Uterus (tissue), 4 donors: Measurements from ENCODE around the gene ME3. TPM values are rescaled to one million over a fixed set of nuclear protein-coding genes. Genes with fewer than 3 reads are reported as not detected.
A peak's percentile ranks its signal among the peaks of the same experiment; 100 is the strongest.

Experiments used
- DNase-seq, 2 donors: peaks; one replicate each; pipeline ENCODE4 v3.0.0-alpha.2; 2019 to 2020
- H3K27ac ChIP-seq, 2 donors: fragments of 200-600 bp; sonication (generic); 1 replicate in 1 of 2; 2 replicates in 1 of 2; pipeline ENCODE4 v1.5.1; 2016 to 2018
- H3K27me3 ChIP-seq, 2 donors: fragments of 200-600 bp; sonication (generic); one replicate each; pipeline ENCODE4 v1.5.1; 2018 to 2019; ENCODE audit warnings: control low read depth in 1 of 2
- H3K36me3 ChIP-seq, 2 donors: fragments of 200-600 bp; sonication (generic); one replicate each; pipeline ENCODE4 v1.5.1; 2019; ENCODE audit warnings: control low read depth in 1 of 2
- H3K4me1 ChIP-seq, 2 donors: fragments of 200-600 bp; sonication (generic); one replicate each; pipeline ENCODE4 v1.5.1; 2018 to 2019; ENCODE audit warnings: control low read depth in 1 of 2
- H3K4me3 ChIP-seq, 2 donors: fragments of 200-600 bp; sonication (generic); 1 replicate in 1 of 2; 2 replicates in 1 of 2; pipeline ENCODE4 v1.5.1; 2018 to 2019; ENCODE audit warnings: mild to moderate bottlenecking in 1 of 2
- H3K9me3 ChIP-seq, 2 donors: fragments of 200-600 bp; sonication (generic); one replicate each; pipeline ENCODE4 v1.5.1; 2019; ENCODE audit warnings: control low read depth in 1 of 2
- POLR2A ChIP-seq, 2 donors: fragments of 450-650 bp; IDR thresholded peaks; one replicate each; pipeline ENCODE4 v1.6.1; 2016; ENCODE audit warnings: antibody characterized with exemption in 2 of 2, mild to moderate bottlenecking in 1 of 2, moderate library complexity in 1 of 2
- intact Hi-C: fragments of 100-400 bp; cut with DNase I; formaldehyde crosslinking; loops from one replicate; pipeline ENCODE4 v1.15.1; 2023; ENCODE audit warnings: low total_unique reads
- total RNA-seq, 4 donors: library from RNA; depleted of rRNA in 3 of 4; stranded (reverse); fragments of >200 nt in 3 of 4; gene quantifications; one replicate each; pipeline versions ENCODE4 v1.1.0 to v1.2.4, GENCODE V29; 2014 to 2023
- TF ChIP-seq, protein P1 (sequence below), 4 experiments: fragments of 200-600 bp in 2 of 4; fragments of 450-650 bp in 2 of 4; sonication (generic) in 2 of 4; IDR thresholded peaks; one replicate each; pipeline ENCODE4 v1.5.1; 2016 to 2019; ENCODE audit warnings: antibody characterized with exemption in 4 of 4, mild to moderate bottlenecking in 2 of 4, moderate library complexity in 1 of 4
- donor health status: DM: yes; HTN: yes; CAD: no.

ME3 gene
- total RNA-seq, 4 donors from 2014 or later: 44.3 to 169 (median 54.2) TPM

DNA sequence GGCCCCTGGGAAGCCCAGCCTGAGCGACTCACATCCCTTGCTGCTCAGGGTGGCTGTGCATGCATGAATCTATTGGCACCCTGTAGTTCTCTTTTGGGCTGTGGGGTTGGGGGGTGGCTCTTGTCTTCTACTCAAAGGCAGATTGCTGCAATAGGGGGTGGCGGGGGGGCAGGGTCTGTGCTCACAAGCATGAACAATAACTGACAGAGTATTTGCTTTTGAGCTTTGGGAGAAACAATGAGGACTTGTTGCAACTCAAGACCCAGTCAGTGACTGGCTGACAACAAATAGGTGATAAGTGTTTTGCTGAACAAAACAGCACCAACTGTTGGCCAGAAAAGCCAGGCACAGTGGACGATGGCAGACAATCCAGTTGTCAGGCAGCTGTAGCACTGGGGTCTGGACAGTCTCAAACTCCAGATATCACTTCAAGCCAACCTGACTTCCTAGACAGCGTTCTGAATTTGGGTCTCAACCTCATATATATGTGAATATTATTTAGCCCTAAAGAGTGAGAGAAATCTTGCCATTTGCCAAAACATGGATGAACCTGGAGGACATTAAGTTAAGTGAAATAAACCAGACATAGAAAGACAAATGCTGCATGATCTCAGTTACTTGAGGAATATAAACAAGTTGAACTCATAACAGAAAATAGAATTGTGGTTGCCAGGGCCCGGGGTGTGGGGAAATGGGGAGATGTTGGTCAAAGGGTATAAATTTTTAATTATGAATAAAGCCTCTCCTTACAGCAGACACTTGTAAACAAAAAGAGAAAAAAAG lies 61.7 kb downstream of the ME3 start:
- Histone ChIP-seq H3K9me3 (no peaks in the 10 kb centered on the region), H3K36me3 (no peaks in the 10 kb centered on the region), H3K4me3 (no peak overlapping the region), H3K27me3 (no peaks in the 10 kb centered on the region), H3K4me1 (peaks cover 0 to 15% of the 10 kb centered on the region in 2 donors), H3K27ac (peak overlapping the region in 1 of 2 donors; percentile 84)
- no peak for DNase-seq
- TF ChIP-seq, protein P1, sequence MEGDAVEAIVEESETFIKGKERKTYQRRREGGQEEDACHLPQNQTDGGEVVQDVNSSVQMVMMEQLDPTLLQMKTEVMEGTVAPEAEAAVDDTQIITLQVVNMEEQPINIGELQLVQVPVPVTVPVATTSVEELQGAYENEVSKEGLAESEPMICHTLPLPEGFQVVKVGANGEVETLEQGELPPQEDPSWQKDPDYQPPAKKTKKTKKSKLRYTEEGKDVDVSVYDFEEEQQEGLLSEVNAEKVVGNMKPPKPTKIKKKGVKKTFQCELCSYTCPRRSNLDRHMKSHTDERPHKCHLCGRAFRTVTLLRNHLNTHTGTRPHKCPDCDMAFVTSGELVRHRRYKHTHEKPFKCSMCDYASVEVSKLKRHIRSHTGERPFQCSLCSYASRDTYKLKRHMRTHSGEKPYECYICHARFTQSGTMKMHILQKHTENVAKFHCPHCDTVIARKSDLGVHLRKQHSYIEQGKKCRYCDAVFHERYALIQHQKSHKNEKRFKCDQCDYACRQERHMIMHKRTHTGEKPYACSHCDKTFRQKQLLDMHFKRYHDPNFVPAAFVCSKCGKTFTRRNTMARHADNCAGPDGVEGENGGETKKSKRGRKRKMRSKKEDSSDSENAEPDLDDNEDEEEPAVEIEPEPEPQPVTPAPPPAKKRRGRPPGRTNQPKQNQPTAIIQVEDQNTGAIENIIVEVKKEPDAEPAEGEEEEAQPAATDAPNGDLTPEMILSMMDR (IDR thresholded peaks at IDR 0.05): no peak
- intact Hi-C loops: no loop called here

DNA sequence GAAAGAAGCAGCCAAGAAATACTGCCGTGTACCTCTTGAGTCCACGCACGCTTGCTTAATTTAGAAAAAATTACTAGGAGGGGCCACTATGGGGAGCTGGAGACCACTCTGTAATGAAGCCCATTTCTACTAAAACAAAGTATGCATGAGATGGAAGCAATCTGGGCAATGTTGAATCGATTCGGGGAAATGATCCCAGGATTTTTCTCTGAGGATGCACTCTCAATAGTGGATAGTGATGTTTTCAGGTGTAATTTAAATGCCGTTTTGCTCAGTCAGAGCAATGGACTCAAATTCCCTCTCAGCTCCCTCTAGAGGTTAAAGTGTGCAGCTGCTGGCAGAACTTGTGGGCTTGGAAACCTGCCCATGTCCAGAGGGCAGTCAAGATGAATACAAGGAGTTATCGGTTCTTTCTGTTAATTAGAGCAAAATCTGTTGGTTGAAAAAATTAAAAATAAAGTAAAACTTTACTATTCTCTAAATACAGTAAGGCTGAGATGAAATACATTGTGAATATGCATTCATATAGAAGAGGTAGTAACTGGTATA lies 64.1 kb downstream of the ME3 start:
- H3K4me1 ChIP-seq: peaks cover 0 to 15% of the 10 kb centered on the region in 2 donors
- peak overlapping the region; percentile 55 to 84 for H3K27ac ChIP-seq
- TF ChIP-seq, protein P1 (IDR thresholded peaks at IDR 0.05): peak; percentile 85 to 92 (median 88)
- no peak for TF ChIP-seq POLR2A (IDR thresholded peaks at IDR 0.05)
- peak; percentile 71 to 83 for DNase-seq
- no peaks in the 10 kb centered on the region for H3K9me3 ChIP-seq
- H3K36me3 ChIP-seq: no peaks in the 10 kb centered on the region
- no peaks in the 10 kb centered on the region for H3K27me3 ChIP-seq
- no peak overlapping the region for H3K4me3 ChIP-seq
- intact Hi-C loops: loop anchor here (5.0 to 10.0 kb wide), 2 partner anchors 151 to 196 kb away; partner anchors contain the start of gene PRSS23

DNA sequence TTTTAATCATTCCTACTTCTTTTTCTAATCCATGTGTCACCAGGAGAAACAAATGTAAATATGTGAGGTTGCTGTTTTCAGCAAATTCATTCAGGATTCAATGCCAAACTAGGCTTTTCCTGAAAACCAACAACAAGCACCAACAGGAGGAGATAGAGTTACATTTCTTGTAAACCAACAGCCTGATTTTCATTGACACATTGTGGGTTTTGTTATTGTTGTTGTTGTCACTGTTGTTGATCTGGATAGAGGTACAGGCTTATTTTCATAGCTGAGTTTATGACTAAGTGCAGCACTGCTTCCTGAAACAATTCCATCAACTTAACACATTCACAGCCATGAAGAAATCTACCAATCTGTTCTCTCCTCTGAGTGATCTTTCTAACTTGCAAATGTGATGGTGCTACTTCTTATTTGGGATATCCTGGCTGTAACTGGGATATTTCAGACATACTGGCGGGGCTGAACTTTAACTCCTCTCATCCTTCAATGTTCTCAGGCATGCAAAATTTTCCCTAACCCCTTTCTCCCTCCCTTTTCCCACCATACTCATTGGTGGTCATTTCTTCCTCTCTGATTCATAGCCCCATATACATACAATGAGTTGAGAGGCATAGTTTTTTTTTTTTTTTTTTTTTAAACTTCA lies 65.5 kb downstream of the ME3 start:
- H3K4me1 ChIP-seq: peaks cover 0 to 15% of the 10 kb centered on the region in 2 donors
- no peaks in the 10 kb centered on the region for H3K27me3 ChIP-seq
- peak overlapping the region; percentile 55 to 84 for H3K27ac ChIP-seq
- intact Hi-C loops: loop anchor here (5.0 to 10.0 kb wide), 2 partner anchors 150 to 198 kb away; partner anchors contain the start of gene PRSS23
- H3K36me3 ChIP-seq: no peaks in the 10 kb centered on the region
- TF ChIP-seq, protein P1 (IDR thresholded peaks at IDR 0.05): no peak
- TF ChIP-seq POLR2A (IDR thresholded peaks at IDR 0.05): no peak
- H3K4me3 ChIP-seq: no peak overlapping the region
- DNase-seq: no peak
- no peaks in the 10 kb centered on the region for H3K9me3 ChIP-seq

DNA sequence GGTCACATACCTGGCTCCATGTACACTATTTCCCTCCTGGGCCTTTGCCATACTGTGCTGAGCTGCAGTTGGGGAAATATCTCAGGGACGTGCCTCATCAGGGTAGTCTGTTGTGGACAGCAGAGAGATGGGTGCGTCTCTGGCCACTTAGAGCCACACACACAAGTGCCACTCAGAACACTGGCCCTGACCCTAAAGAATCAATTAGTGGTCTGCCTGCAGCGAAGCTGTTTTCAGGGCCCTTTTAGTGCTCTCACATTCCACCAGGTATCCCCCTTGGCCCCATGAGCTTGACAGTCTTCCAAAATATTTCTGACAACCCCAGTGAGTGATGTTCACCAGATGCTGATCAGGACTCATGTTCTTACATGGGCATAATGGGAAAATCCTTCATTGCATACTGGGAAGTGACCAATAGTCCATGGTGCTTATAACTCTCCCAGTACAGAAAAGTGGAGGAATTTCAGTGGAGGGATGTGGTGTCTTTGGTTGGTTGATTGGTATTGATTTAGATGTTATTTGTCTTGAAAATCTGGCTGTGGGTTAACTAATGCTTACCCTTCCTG lies 66.1 kb downstream of the ME3 start:
- H3K27ac ChIP-seq: peak overlapping the region; percentile 55 to 84
- TF ChIP-seq, protein P1 (IDR thresholded peaks at IDR 0.05): no peak
- TF ChIP-seq POLR2A (IDR thresholded peaks at IDR 0.05): no peak
- H3K27me3 ChIP-seq: no peaks in the 10 kb centered on the region
- no peaks in the 10 kb centered on the region for H3K9me3 ChIP-seq
- intact Hi-C loops: loop anchor here (5.0 to 10.0 kb wide), 2 partner anchors 149 to 198 kb away; partner anchors contain the start of gene PRSS23
- H3K36me3 ChIP-seq: no peaks in the 10 kb centered on the region
- DNase-seq: no peak
- H3K4me1 ChIP-seq: peaks cover 0 to 15% of the 10 kb centered on the region in 2 donors
- no peak overlapping the region for H3K4me3 ChIP-seq
